ENCODE data around the gene E2F4.

GRCh38 chr16:67170949-67171649 is 20.9 kb upstream of the E2F4 start:
- TF ChIP-seq CTCF (IDR thresholded peaks at IDR 0.05), result no peak
- no peak for TF ChIP-seq POLR2A (IDR thresholded peaks at IDR 0.05)

Data from body of pancreas (tissue), 4 donors.